Activated T-cell treated with anti-CD3 and anti-CD28 coated beads for 1 hour (primary cell): ENCODE data around the gene CCAR1.
"Not testable (repeated sequence)": the region's sequence is repeated elsewhere in the genome, so short reads cannot be mapped to it uniquely, and the experiment has no call there.

Experiments
- DNase-seq: peaks from one replicate; pipeline ENCODE4 v3.0.0-alpha.2; 2020; ENCODE audit warnings: low read depth

CCAR1 gene

GRCh38 chr10:68720793-68721672 lies at the start of gene CCAR1:
Gene CCAR1, plus strand, starts transcription at chr10:68721239. Its CDS starts 1,266 bp downstream, at chr10:68722505.
- DNase-seq: peak; percentile 95

GRCh38 chr10:68684413-68684812 lies 36.6 kb upstream of the CCAR1 start:
- DNase-seq: no peak

- no peak for DNase-seq
These were observed 25.0 kb upstream of the CCAR1 start for GRCh38 chr10:68696018-68696417.

GRCh38 chr10:68697106-68697505 lies 23.9 kb upstream of the CCAR1 start:
- no peak for DNase-seq

GRCh38 chr10:68700197-68700596 lies 20.8 kb upstream of the CCAR1 start:
- DNase-seq: no peak

GRCh38 chr10:68705548-68705947 lies 15.5 kb upstream of the CCAR1 start:
- DNase-seq: no peak

- not testable (repeated sequence) for DNase-seq
These were observed 12.1 kb upstream of the CCAR1 start for GRCh38 chr10:68708987-68709386.

GRCh38 chr10:68713065-68713464 lies 8.0 kb upstream of the CCAR1 start:
- DNase-seq: not testable (repeated sequence)

GRCh38 chr10:68717435-68717834 lies 3.6 kb upstream of the CCAR1 start:
- DNase-seq: no peak

- DNase-seq: no peak
These were observed 765 bp downstream of the CCAR1 start for GRCh38 chr10:68721673-68722335.

- DNase-seq: no peak
These were observed 4.0 kb downstream of the CCAR1 start for GRCh38 chr10:68725016-68725415.

GRCh38 chr10:68727146-68727545 lies 6.1 kb downstream of the CCAR1 start:
- no peak for DNase-seq

- DNase-seq: no peak
These were observed 11.6 kb downstream of the CCAR1 start for GRCh38 chr10:68732651-68733050.

GRCh38 chr10:68734349-68734748 lies 13.3 kb downstream of the CCAR1 start:
- DNase-seq: no peak

GRCh38 chr10:68735119-68735518 lies 14.1 kb downstream of the CCAR1 start:
- DNase-seq: no peak

- DNase-seq: not testable (repeated sequence)
These were observed 14.7 kb downstream of the CCAR1 start for GRCh38 chr10:68735739-68736138.

GRCh38 chr10:68740676-68741075 lies 19.6 kb downstream of the CCAR1 start:
- DNase-seq: not testable (repeated sequence)

- DNase-seq: no peak
These were observed 21.4 kb downstream of the CCAR1 start for GRCh38 chr10:68742397-68742796.

GRCh38 chr10:68752711-68753350 lies 31.8 kb downstream of the CCAR1 start:
- no peak for DNase-seq

GRCh38 chr10:68756246-68756645 lies 35.2 kb downstream of the CCAR1 start:
- no peak for DNase-seq

GRCh38 chr10:68756766-68757165 lies 35.7 kb downstream of the CCAR1 start:
- no peak for DNase-seq

- DNase-seq: no peak
These were observed 38.3 kb downstream of the CCAR1 start for GRCh38 chr10:68759223-68759863.
